Measurements from ENCODE around the gene SGMS1.
"Not testable (repeated sequence)": the region's sequence is repeated elsewhere in the genome, so short reads cannot be mapped to it uniquely, and the experiment has no call there.

The SGMS1 gene

GRCh38 chr10:50554995-50555568 is 68.7 kb downstream of the SGMS1 start:
- Histone ChIP-seq H3K4me3 (peak overlapping the region in 2 of 10 experiments; percentile 27 to 42; a peak in 3 of 20 replicates), H3K27ac (peak overlapping the region in 1 of 11 experiments; percentile 8; a peak in 1 of 22 replicates), H3K4me1 (peaks cover 17 to 56% (median 34%) of the 10 kb centered on the region in 10 experiments), H4K20me1 (peaks cover 0 to 32% (median 8%) of the 10 kb centered on the region in 11 experiments; a peak in 10 of 22 replicates), H3K9ac (peak overlapping the region in 3 of 11 experiments; percentile 37 to 58 (median 48); a peak in 4 of 22 replicates), H3K4me2 (peak overlapping the region; percentile 46 to 96 (median 71)), H3K9me3 (replicated peaks in 1 of 11) (no peaks in the 10 kb centered on the region), H3K27me3 (no peaks in the 10 kb centered on the region), H3K36me3 (no peaks in the 10 kb centered on the region)
- TF ChIP-seq Cebpa-rat (IDR thresholded peaks at IDR 0.05): no peak

- peaks cover 17 to 53% (median 34%) of the 10 kb centered on the region in 10 experiments for H3K4me1 ChIP-seq
- H4K20me1 ChIP-seq: peaks cover 0 to 32% (median 8%) of the 10 kb centered on the region in 11 experiments; a peak in 10 of 22 replicates
- H3K27me3 ChIP-seq: no peaks in the 10 kb centered on the region
- H3K4me2 ChIP-seq: peak overlapping the region; percentile 46 to 96 (median 71)
- no peaks in the 10 kb centered on the region for H3K36me3 ChIP-seq
- 0 out of 20 replicates have a peak overlapping the region, but pooled peaks of 1 of the 10 experiments have one; percentile 42 for H3K4me3 ChIP-seq
- H3K9me3 ChIP-seq (replicated peaks in 1 of 11): peaks cover 0 to 2% (median 0%) of the 10 kb centered on the region in 11 experiments; a peak in 1 of 22 replicates
- H3K9ac ChIP-seq: no peak overlapping the region
- no peak overlapping the region for H3K27ac ChIP-seq
- no peak for TF ChIP-seq Cebpa-rat (IDR thresholded peaks at IDR 0.05)
Observed at GRCh38 chr10:50554376-50554994, 69.3 kb downstream of the SGMS1 start.

- H4K20me1 ChIP-seq: peaks cover 0 to 23% (median 8%) of the 10 kb centered on the region in 11 experiments; a peak in 10 of 22 replicates
- TF ChIP-seq Cebpa-rat (IDR thresholded peaks at IDR 0.05): no peak
- H3K4me2 ChIP-seq: peak overlapping the region in 1 of 11 experiments; percentile 79; a peak in 2 of 22 replicates
- H3K27ac ChIP-seq: no peak overlapping the region
- H3K36me3 ChIP-seq: 0 out of 22 replicates have a peak, but pooled peaks cover 0 to 3% (median 0%) of the 10 kb centered on the region in 11 experiments
- no peak overlapping the region for H3K4me3 ChIP-seq
- peaks cover 11 to 17% (median 14%) of the 10 kb centered on the region in 11 experiments for H3K9me3 ChIP-seq (replicated peaks in 1 of 11)
- no peak overlapping the region for H3K9ac ChIP-seq
- peaks cover 17 to 47% (median 34%) of the 10 kb centered on the region in 10 experiments for H3K4me1 ChIP-seq
- no peaks in the 10 kb centered on the region for H3K27me3 ChIP-seq
Observed at GRCh38 chr10:50552771-50553535, 70.8 kb downstream of the SGMS1 start.

- peaks cover 17 to 23% (median 20%) of the 10 kb centered on the region in 11 experiments for H3K9me3 ChIP-seq (replicated peaks in 1 of 11)
- no peak for TF ChIP-seq Cebpa-rat (IDR thresholded peaks at IDR 0.05)
- 0 out of 22 replicates have a peak, but pooled peaks cover 0 to 8% (median 0%) of the 10 kb centered on the region in 11 experiments for H3K36me3 ChIP-seq
- peaks cover 17 to 47% (median 34%) of the 10 kb centered on the region in 10 experiments for H3K4me1 ChIP-seq
- H4K20me1 ChIP-seq: peaks cover 0 to 19% (median 8%) of the 10 kb centered on the region in 11 experiments; a peak in 10 of 22 replicates
- H3K4me2 ChIP-seq: no peak overlapping the region
- H3K9ac ChIP-seq: no peak overlapping the region
- no peak overlapping the region for H3K27ac ChIP-seq
- H3K27me3 ChIP-seq: no peaks in the 10 kb centered on the region
- H3K4me3 ChIP-seq: no peak overlapping the region
Observed at GRCh38 chr10:50552308-50552707, 71.4 kb downstream of the SGMS1 start.

GRCh38 chr10:50551894-50552293 is 71.9 kb downstream of the SGMS1 start:
- H3K9me3 ChIP-seq (replicated peaks in 1 of 11): peaks cover 17 to 25% (median 24%) of the 10 kb centered on the region in 11 experiments
- H3K4me2 ChIP-seq: no peak overlapping the region
- no peak for TF ChIP-seq Cebpa-rat (IDR thresholded peaks at IDR 0.05)
- H3K27me3 ChIP-seq: no peaks in the 10 kb centered on the region
- H3K27ac ChIP-seq: no peak overlapping the region
- no peak overlapping the region for H3K4me3 ChIP-seq
- H4K20me1 ChIP-seq: peaks cover 0 to 19% (median 8%) of the 10 kb centered on the region in 11 experiments; a peak in 10 of 22 replicates
- peaks cover 17 to 46% (median 34%) of the 10 kb centered on the region in 10 experiments for H3K4me1 ChIP-seq
- 0 out of 22 replicates have a peak, but pooled peaks cover 0 to 8% (median 0%) of the 10 kb centered on the region in 11 experiments for H3K36me3 ChIP-seq
- H3K9ac ChIP-seq: no peak overlapping the region

- H4K20me1 ChIP-seq: peaks cover 0 to 10% (median 0%) of the 10 kb centered on the region in 11 experiments; a peak in 4 of 22 replicates
- H3K36me3 ChIP-seq: 0 out of 22 replicates have a peak, but pooled peaks cover 0 to 8% (median 0%) of the 10 kb centered on the region in 11 experiments
- peaks cover 17 to 29% (median 25%) of the 10 kb centered on the region in 11 experiments for H3K9me3 ChIP-seq (replicated peaks in 1 of 11)
- no peaks in the 10 kb centered on the region for H3K27me3 ChIP-seq
- no peak overlapping the region for H3K4me3 ChIP-seq
- H3K27ac ChIP-seq: no peak overlapping the region
- H3K4me1 ChIP-seq: peaks cover 8 to 33% (median 20%) of the 10 kb centered on the region in 10 experiments
- H3K4me2 ChIP-seq: no peak overlapping the region
- no peak overlapping the region for H3K9ac ChIP-seq
- TF ChIP-seq Cebpa-rat (IDR thresholded peaks at IDR 0.05): no peak
Observed at GRCh38 chr10:50550291-50550839, 73.4 kb downstream of the SGMS1 start.

- not testable (repeated sequence) for H3K9ac ChIP-seq, H3K4me2 ChIP-seq, H3K27ac ChIP-seq, H4K20me1 ChIP-seq, H3K36me3 ChIP-seq, H3K4me3 ChIP-seq, H3K27me3 ChIP-seq
- Histone ChIP-seq H3K9me3 (replicated peaks in 1 of 11) (peaks cover 17 to 29% (median 25%) of the 10 kb centered on the region in 11 experiments), H3K4me1 (peaks cover 9 to 26% (median 14%) of the 10 kb centered on the region in 10 experiments; a peak in 18 of 20 replicates)
Observed at GRCh38 chr10:50549186-50549585, 74.6 kb downstream of the SGMS1 start.

GRCh38 chr10:50548481-50548880 is 75.3 kb downstream of the SGMS1 start:
- not testable (repeated sequence) for H3K27ac ChIP-seq, H3K4me2 ChIP-seq, H3K27me3 ChIP-seq, H3K36me3 ChIP-seq, H4K20me1 ChIP-seq, H3K4me3 ChIP-seq, H3K9ac ChIP-seq
- peaks cover 17 to 29% (median 25%) of the 10 kb centered on the region in 11 experiments for H3K9me3 ChIP-seq (replicated peaks in 1 of 11)
- H3K4me1 ChIP-seq: peaks cover 7 to 19% (median 9%) of the 10 kb centered on the region in 10 experiments; a peak in 14 of 20 replicates

GRCh38 chr10:50546287-50546686 is 77.5 kb downstream of the SGMS1 start:
- H3K27ac ChIP-seq, H4K20me1 ChIP-seq, H3K4me2 ChIP-seq, H3K4me3 ChIP-seq, H3K27me3 ChIP-seq, H3K36me3 ChIP-seq, H3K9ac ChIP-seq: not testable (repeated sequence)
- Histone ChIP-seq H3K4me1 (peaks cover 5 to 14% (median 8%) of the 10 kb centered on the region in 10 experiments; a peak in 9 of 20 replicates), H3K9me3 (replicated peaks in 1 of 11) (peaks cover 17 to 29% (median 25%) of the 10 kb centered on the region in 11 experiments)

Data from BLaER1 treated with 17β-estradiol and CSF1 and Interleukin-3, amounts not matched to agents 10 nM and 100 nM (cell line).